GM12878 (cell line): ENCODE data around the gene COG1. TPM values are rescaled to one million over a fixed set of nuclear protein-coding genes. Genes with fewer than 3 reads are reported as not detected.

Source experiments
- BCL3 ChIP-seq: IDR thresholded peaks from 2 replicates; pipeline ENCODE4 v1.6.1; 2011; ENCODE audit warnings: borderline replicate concordance, low read depth, mild to moderate bottlenecking, moderate library complexity, low read length; ENCODE audit not compliant: insufficient read depth, poor library complexity, severe bottlenecking
- HDGF ChIP-seq: fragments of 450-650 bp; IDR thresholded peaks from 2 replicates; pipeline ENCODE4 v1.6.1; 2016; ENCODE audit warnings: antibody characterized with exemption
- IKZF2 ChIP-seq, 2 experiments: fragments of 450-650 bp; IDR thresholded peaks; 2 replicates each; pipeline ENCODE4 v1.6.1; 2017; ENCODE audit warnings: mild to moderate bottlenecking in 2 of 2, moderate library complexity in 2 of 2
- LARP7 ChIP-seq: fragments of 450-650 bp; IDR thresholded peaks from 2 replicates; pipeline ENCODE4 v1.6.1; 2017; ENCODE audit warnings: mild to moderate bottlenecking
- MTA3 ChIP-seq: IDR thresholded peaks from 2 replicates; pipeline ENCODE4 v1.6.1; 2012; ENCODE audit warnings: low read length, inconsistent platforms, borderline replicate concordance
- MXI1 ChIP-seq: fragments of 150-350 bp; IDR thresholded peaks from 2 replicates; pipeline ENCODE4 v1.6.1; 2011; ENCODE audit warnings: low read depth, mild to moderate bottlenecking, inconsistent platforms, low read length, improper control_type of control experiment
- NFXL1 ChIP-seq: fragments of 450-650 bp; IDR thresholded peaks from 2 replicates; pipeline ENCODE4 v1.6.1; 2017; ENCODE audit warnings: antibody characterized with exemption, mild to moderate bottlenecking, borderline replicate concordance
- POLR2A ChIP-seq: IDR thresholded peaks from 2 replicates; pipeline ENCODE4 v1.6.1; 2011; ENCODE audit warnings: low read depth, mild to moderate bottlenecking, low read length
- RCOR1 ChIP-seq: conservative IDR thresholded peaks from 2 replicates; pipeline ENCODE4 v1.6.1; 2012; ENCODE audit warnings: low read depth, low read length, improper control_type of control experiment
- SMARCA5 ChIP-seq: fragments of 450-650 bp; IDR thresholded peaks from 2 replicates; pipeline ENCODE4 v1.6.1; 2017; ENCODE audit warnings: mild to moderate bottlenecking
- ZZZ3 ChIP-seq: IDR thresholded peaks from 2 replicates; pipeline ENCODE4 v1.6.1; 2011; ENCODE audit warnings: low read depth; ENCODE audit not compliant: control insufficient read depth, insufficient read length
- polyA plus RNA-seq, 11 experiments: library from polyadenylated mRNA; depleted of rRNA in 4 of 11; unstranded in 6 of 11; stranded (reverse) in 5 of 11; fragments of >200 nt; fragmentation: Nextera tagmentation in 4 of 11; fragmentation: Illumina TruSeq in 1 of 11; extraction: Ambion mirVana in 4 of 11; extraction: Trizol in 1 of 11; gene quantifications; 1 replicate in 1 of 11; 2 replicates in 10 of 11; pipeline versions ENCODE4 v1.2.1 to v1.2.3, GENCODE V29; 2011 to 2016; ENCODE audit warnings: inconsistent platforms in 2 of 11, missing spikeins in 2 of 11, low read depth in 1 of 11
- total RNA-seq, 4 experiments: library from RNA; depleted of rRNA in 3 of 4; stranded (reverse); fragments of >200 nt in 3 of 4; fragmentation: Illumina TruSeq in 1 of 4; extraction: Trizol in 1 of 4; gene quantifications; 2 replicates each; pipeline versions ENCODE4 v1.2.1 to v1.2.3, GENCODE V29; 2013 to 2021
- TF ChIP-seq, protein P1 (sequence below): fragments of 450-650 bp; IDR thresholded peaks from 2 replicates; pipeline ENCODE4 v1.6.1; 2016; ENCODE audit warnings: mild to moderate bottlenecking
- TF ChIP-seq, protein P2 (sequence below): fragments of 450-650 bp; IDR thresholded peaks from 2 replicates; pipeline ENCODE4 v1.6.1; 2016; ENCODE audit warnings: mild to moderate bottlenecking, moderate library complexity, borderline replicate concordance
- TF ChIP-seq, protein P3 (sequence below): IDR thresholded peaks from 2 replicates; pipeline ENCODE4 v1.6.1; 2012; ENCODE audit warnings: mild to moderate bottlenecking, low read depth, low read length
- TF ChIP-seq, protein P4 (sequence below): fragments of 450-650 bp; IDR thresholded peaks from 2 replicates; pipeline ENCODE4 v1.6.1; 2018; ENCODE audit warnings: mild to moderate bottlenecking, low read depth, moderate library complexity; ENCODE audit not compliant: partially characterized antibody

Gene COG1
- total and polyA plus RNA-seq, 10 of the 15 experiments (the other 5 are each of a cell fraction or from before 2014, with no cell fraction given) = 10.5 to 24.1 (median 18.1) TPM

- TF ChIP-seq, protein P1, sequence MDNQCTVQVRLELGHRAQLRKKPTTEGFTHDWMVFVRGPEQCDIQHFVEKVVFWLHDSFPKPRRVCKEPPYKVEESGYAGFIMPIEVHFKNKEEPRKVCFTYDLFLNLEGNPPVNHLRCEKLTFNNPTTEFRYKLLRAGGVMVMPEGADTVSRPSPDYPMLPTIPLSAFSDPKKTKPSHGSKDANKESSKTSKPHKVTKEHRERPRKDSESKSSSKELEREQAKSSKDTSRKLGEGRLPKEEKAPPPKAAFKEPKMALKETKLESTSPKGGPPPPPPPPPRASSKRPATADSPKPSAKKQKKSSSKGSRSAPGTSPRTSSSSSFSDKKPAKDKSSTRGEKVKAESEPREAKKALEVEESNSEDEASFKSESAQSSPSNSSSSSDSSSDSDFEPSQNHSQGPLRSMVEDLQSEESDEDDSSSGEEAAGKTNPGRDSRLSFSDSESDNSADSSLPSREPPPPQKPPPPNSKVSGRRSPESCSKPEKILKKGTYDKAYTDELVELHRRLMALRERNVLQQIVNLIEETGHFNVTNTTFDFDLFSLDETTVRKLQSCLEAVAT = 0 out of 2 replicates have a peak, but pooled peaks have one; percentile 57
- TF ChIP-seq POLR2A (peak; percentile 93), SMARCA5 (peak; percentile 70; the same call in 1 of the 2 replicates), NFXL1 (no peak), BCL3 (no peak), IKZF2 (IDR thresholded peaks at IDR 0.05) (peak; percentile 21; a peak in 3 of 4 replicates), ZZZ3 (no peak), LARP7 (peak; percentile 79), HDGF (peak; percentile 87), MXI1 (peak; percentile 80), RCOR1 (no peak), MTA3 (no peak)
- TF ChIP-seq, protein P2, sequence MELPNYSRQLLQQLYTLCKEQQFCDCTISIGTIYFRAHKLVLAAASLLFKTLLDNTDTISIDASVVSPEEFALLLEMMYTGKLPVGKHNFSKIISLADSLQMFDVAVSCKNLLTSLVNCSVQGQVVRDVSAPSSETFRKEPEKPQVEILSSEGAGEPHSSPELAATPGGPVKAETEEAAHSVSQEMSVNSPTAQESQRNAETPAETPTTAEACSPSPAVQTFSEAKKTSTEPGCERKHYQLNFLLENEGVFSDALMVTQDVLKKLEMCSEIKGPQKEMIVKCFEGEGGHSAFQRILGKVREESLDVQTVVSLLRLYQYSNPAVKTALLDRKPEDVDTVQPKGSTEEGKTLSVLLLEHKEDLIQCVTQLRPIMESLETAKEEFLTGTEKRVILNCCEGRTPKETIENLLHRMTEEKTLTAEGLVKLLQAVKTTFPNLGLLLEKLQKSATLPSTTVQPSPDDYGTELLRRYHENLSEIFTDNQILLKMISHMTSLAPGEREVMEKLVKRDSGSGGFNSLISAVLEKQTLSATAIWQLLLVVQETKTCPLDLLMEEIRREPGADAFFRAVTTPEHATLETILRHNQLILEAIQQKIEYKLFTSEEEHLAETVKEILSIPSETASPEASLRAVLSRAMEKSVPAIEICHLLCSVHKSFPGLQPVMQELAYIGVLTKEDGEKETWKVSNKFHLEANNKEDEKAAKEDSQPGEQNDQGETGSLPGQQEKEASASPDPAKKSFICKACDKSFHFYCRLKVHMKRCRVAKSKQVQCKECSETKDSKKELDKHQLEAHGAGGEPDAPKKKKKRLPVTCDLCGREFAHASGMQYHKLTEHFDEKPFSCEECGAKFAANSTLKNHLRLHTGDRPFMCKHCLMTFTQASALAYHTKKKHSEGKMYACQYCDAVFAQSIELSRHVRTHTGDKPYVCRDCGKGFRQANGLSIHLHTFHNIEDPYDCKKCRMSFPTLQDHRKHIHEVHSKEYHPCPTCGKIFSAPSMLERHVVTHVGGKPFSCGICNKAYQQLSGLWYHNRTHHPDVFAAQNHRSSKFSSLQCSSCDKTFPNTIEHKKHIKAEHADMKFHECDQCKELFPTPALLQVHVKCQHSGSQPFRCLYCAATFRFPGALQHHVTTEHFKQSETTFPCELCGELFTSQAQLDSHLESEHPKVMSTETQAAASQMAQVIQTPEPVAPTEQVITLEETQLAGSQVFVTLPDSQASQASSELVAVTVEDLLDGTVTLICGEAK = peak; percentile 47; the same call in 1 of the 2 replicates
- TF ChIP-seq, protein P3, sequence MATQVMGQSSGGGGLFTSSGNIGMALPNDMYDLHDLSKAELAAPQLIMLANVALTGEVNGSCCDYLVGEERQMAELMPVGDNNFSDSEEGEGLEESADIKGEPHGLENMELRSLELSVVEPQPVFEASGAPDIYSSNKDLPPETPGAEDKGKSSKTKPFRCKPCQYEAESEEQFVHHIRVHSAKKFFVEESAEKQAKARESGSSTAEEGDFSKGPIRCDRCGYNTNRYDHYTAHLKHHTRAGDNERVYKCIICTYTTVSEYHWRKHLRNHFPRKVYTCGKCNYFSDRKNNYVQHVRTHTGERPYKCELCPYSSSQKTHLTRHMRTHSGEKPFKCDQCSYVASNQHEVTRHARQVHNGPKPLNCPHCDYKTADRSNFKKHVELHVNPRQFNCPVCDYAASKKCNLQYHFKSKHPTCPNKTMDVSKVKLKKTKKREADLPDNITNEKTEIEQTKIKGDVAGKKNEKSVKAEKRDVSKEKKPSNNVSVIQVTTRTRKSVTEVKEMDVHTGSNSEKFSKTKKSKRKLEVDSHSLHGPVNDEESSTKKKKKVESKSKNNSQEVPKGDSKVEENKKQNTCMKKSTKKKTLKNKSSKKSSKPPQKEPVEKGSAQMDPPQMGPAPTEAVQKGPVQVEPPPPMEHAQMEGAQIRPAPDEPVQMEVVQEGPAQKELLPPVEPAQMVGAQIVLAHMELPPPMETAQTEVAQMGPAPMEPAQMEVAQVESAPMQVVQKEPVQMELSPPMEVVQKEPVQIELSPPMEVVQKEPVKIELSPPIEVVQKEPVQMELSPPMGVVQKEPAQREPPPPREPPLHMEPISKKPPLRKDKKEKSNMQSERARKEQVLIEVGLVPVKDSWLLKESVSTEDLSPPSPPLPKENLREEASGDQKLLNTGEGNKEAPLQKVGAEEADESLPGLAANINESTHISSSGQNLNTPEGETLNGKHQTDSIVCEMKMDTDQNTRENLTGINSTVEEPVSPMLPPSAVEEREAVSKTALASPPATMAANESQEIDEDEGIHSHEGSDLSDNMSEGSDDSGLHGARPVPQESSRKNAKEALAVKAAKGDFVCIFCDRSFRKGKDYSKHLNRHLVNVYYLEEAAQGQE = no peak
- TF ChIP-seq, protein P4, sequence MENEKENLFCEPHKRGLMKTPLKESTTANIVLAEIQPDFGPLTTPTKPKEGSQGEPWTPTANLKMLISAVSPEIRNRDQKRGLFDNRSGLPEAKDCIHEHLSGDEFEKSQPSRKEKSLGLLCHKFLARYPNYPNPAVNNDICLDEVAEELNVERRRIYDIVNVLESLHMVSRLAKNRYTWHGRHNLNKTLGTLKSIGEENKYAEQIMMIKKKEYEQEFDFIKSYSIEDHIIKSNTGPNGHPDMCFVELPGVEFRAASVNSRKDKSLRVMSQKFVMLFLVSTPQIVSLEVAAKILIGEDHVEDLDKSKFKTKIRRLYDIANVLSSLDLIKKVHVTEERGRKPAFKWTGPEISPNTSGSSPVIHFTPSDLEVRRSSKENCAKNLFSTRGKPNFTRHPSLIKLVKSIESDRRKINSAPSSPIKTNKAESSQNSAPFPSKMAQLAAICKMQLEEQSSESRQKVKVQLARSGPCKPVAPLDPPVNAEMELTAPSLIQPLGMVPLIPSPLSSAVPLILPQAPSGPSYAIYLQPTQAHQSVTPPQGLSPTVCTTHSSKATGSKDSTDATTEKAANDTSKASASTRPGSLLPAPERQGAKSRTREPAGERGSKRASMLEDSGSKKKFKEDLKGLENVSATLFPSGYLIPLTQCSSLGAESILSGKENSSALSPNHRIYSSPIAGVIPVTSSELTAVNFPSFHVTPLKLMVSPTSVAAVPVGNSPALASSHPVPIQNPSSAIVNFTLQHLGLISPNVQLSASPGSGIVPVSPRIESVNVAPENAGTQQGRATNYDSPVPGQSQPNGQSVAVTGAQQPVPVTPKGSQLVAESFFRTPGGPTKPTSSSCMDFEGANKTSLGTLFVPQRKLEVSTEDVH = no peak
Measured at GRCh38 chr17:73231841-73232586, 39.2 kb downstream of the COG1 start (continued).
